Astrocyte (in vitro differentiated cells and primary cell): Measurements from ENCODE around the gene PRXL2B. TPM values are rescaled to one million over a fixed set of nuclear protein-coding genes. Genes with fewer than 3 reads are reported as not detected.
"Not testable (repeated sequence)": the region's sequence is repeated elsewhere in the genome, so short reads cannot be mapped to it uniquely, and the experiment has no call there.

Source experiments
- DNase-seq: peaks from one replicate; pipeline ENCODE4 v3.0.0-alpha.2; 2010; ENCODE audit warnings: low read depth
- FAIRE-seq: peaks from 2 replicates; lab custom pipeline; 2011; peaks lifted over from hg19 to GRCh38; lab: Jason Lieb, UNC
- H2AFZ ChIP-seq: 2 replicates; pipeline ENCODE4 v1.6.0; 2012; ENCODE audit warnings: low read depth, low read length, inconsistent platforms
- H3K27ac ChIP-seq: 2 replicates; pipeline ENCODE4 v1.5.1; 2011; ENCODE audit warnings: low read depth, low read length, inconsistent platforms
- H3K27me3 ChIP-seq: 2 replicates; pipeline ENCODE4 v1.6.0; 2011; ENCODE audit warnings: low read length, inconsistent platforms; ENCODE audit not compliant: insufficient read depth
- H3K36me3 ChIP-seq: 2 replicates; pipeline ENCODE4 v1.5.1; 2011; ENCODE audit warnings: low read length, inconsistent platforms; ENCODE audit not compliant: insufficient read depth
- H3K4me1 ChIP-seq: 2 replicates; pipeline ENCODE4 v1.5.1; 2011; ENCODE audit warnings: low read length, inconsistent platforms; ENCODE audit not compliant: insufficient read depth
- H3K4me2 ChIP-seq: 2 replicates; pipeline ENCODE4 v1.6.0; 2012; ENCODE audit warnings: low read length, inconsistent platforms
- H3K4me3 ChIP-seq: 2 replicates; pipeline ENCODE4 v1.5.1; 2011; ENCODE audit warnings: low read depth, mild to moderate bottlenecking, low read length, inconsistent platforms; ENCODE audit not compliant: insufficient read depth
- H3K79me2 ChIP-seq: 2 replicates; pipeline ENCODE4 v1.6.0; 2012; ENCODE audit warnings: mild to moderate bottlenecking, low read length, inconsistent platforms; ENCODE audit not compliant: insufficient read depth
- H3K9ac ChIP-seq: 2 replicates; pipeline ENCODE4 v1.6.0; 2012; ENCODE audit warnings: mild to moderate bottlenecking, low read length, inconsistent platforms
- H3K9me3 ChIP-seq: 2 replicates; pipeline ENCODE4 v1.5.1; 2012; ENCODE audit warnings: low read depth, mild to moderate bottlenecking, low read length, inconsistent platforms; ENCODE audit not compliant: insufficient read depth
- H4K20me1 ChIP-seq: 2 replicates; pipeline ENCODE4 v1.6.0; 2012; ENCODE audit warnings: low read length, inconsistent platforms; ENCODE audit not compliant: insufficient read depth
- H3K27ac Mint-ChIP-seq: one replicate; pipeline ENCODE4 v1.8.0; 2021; ENCODE audit warnings: mild to moderate bottlenecking, mixed read lengths; ENCODE audit not compliant: unreplicated experiment
- H3K27me3 Mint-ChIP-seq: one replicate; pipeline ENCODE4 v1.8.0; 2021; ENCODE audit warnings: low read depth, mixed read lengths; ENCODE audit not compliant: unreplicated experiment
- H3K36me3 Mint-ChIP-seq: one replicate; pipeline ENCODE4 v1.8.0; 2021; ENCODE audit warnings: low read depth, mixed read lengths; ENCODE audit not compliant: unreplicated experiment
- H3K4me1 Mint-ChIP-seq: one replicate; pipeline ENCODE4 v1.8.0; 2021; ENCODE audit warnings: low read depth, mixed read lengths; ENCODE audit not compliant: unreplicated experiment
- H3K4me3 Mint-ChIP-seq: one replicate; pipeline ENCODE4 v1.8.0; 2021; ENCODE audit warnings: mild to moderate bottlenecking, moderate library complexity, mixed read lengths; ENCODE audit not compliant: unreplicated experiment
- H3K9me3 Mint-ChIP-seq: one replicate; pipeline ENCODE4 v1.8.0; 2021; ENCODE audit warnings: mild to moderate bottlenecking, mixed read lengths; ENCODE audit not compliant: unreplicated experiment
- CTCF ChIP-seq: IDR thresholded peaks from 2 replicates; pipeline ENCODE4 v1.5.1; 2011; ENCODE audit warnings: low read depth, mild to moderate bottlenecking, inconsistent platforms, low read length, moderate library complexity; ENCODE audit not compliant: insufficient read depth
- EZH2 ChIP-seq: IDR thresholded peaks from 2 replicates; pipeline ENCODE4 v1.6.1; 2012; ENCODE audit warnings: mild to moderate bottlenecking, low read length, inconsistent platforms; ENCODE audit not compliant: insufficient read depth
- total RNA-seq: library from RNA; stranded (reverse); gene quantifications from 2 replicates; pipeline ENCODE4 v1.2.1, GENCODE V29; 2021

Gene PRXL2B
- total RNA-seq, 1 donor from 2014 or later = 19.2 TPM

- H3K4me3 ChIP-seq = no peak overlapping the region
- Mint-ChIP-seq H3K27ac (no peak overlapping the region), H3K36me3 (no peaks in the 10 kb centered on the region), H3K27me3 (peaks cover 6% of the 10 kb centered on the region), H3K4me1 (no peaks in the 10 kb centered on the region), H3K9me3 (no peaks in the 10 kb centered on the region), H3K4me3 (peak overlapping the region; percentile 76)
- H3K36me3 ChIP-seq = no peaks in the 10 kb centered on the region
- H3K79me2 ChIP-seq = no peaks in the 10 kb centered on the region
- no peak overlapping the region for H3K27ac ChIP-seq
- H2AFZ ChIP-seq = peak overlapping the region; percentile 61
- H4K20me1 ChIP-seq = no peaks in the 10 kb centered on the region
- H3K9me3 ChIP-seq = no peaks in the 10 kb centered on the region
- no peak for DNase-seq
- H3K4me2 ChIP-seq = peak overlapping the region; percentile 85
- TF ChIP-seq CTCF = no peak
- TF ChIP-seq EZH2 = no peak
- H3K4me1 ChIP-seq = peaks cover 35% of the 10 kb centered on the region
- no peaks in the 10 kb centered on the region for H3K27me3 ChIP-seq
- peak overlapping the region; percentile 62 for H3K9ac ChIP-seq
- no peak for FAIRE-seq
These were observed 39.1 kb upstream of the PRXL2B start for GRCh38 chr1:2547210-2548067.

- Histone ChIP-seq H2AFZ (peak overlapping the region; percentile 35), H3K9me3 (no peaks in the 10 kb centered on the region), H3K27me3 (no peaks in the 10 kb centered on the region), H3K36me3 (no peaks in the 10 kb centered on the region), H3K4me2 (peak overlapping the region; percentile 85), H3K79me2 (no peaks in the 10 kb centered on the region), H3K4me1 (peaks cover 35% of the 10 kb centered on the region), H3K27ac (no peak overlapping the region), H4K20me1 (no peaks in the 10 kb centered on the region), H3K9ac (peak overlapping the region; percentile 34), H3K4me3 (no peak overlapping the region)
- no peaks in the 10 kb centered on the region for H3K4me1 Mint-ChIP-seq
- H3K27me3 Mint-ChIP-seq = peaks cover 6% of the 10 kb centered on the region
- TF ChIP-seq CTCF = peak; percentile 71
- no peak for TF ChIP-seq EZH2
- H3K36me3 Mint-ChIP-seq = no peaks in the 10 kb centered on the region
- no peaks in the 10 kb centered on the region for H3K9me3 Mint-ChIP-seq
- H3K4me3 Mint-ChIP-seq = no peak overlapping the region
- DNase-seq (peak; percentile 25), FAIRE-seq (no peak)
- H3K27ac Mint-ChIP-seq = no peak overlapping the region
These were observed 38.4 kb upstream of the PRXL2B start for GRCh38 chr1:2548068-2548589.

- FAIRE-seq = not testable (repeated sequence)
These were observed 37.1 kb upstream of the PRXL2B start for GRCh38 chr1:2549367-2550029.

GRCh38 chr1:2550309-2550861 is 36.2 kb upstream of the PRXL2B start:
- not testable (repeated sequence) for DNase-seq, H4K20me1 ChIP-seq, H3K4me2 ChIP-seq, H3K4me3 Mint-ChIP-seq, H3K36me3 Mint-ChIP-seq, H3K4me1 Mint-ChIP-seq, H3K9me3 ChIP-seq, H3K4me3 ChIP-seq, H2AFZ ChIP-seq, H3K79me2 ChIP-seq, H3K27ac Mint-ChIP-seq, H3K9ac ChIP-seq, H3K9me3 Mint-ChIP-seq, H3K36me3 ChIP-seq, H3K27me3 ChIP-seq, H3K27ac ChIP-seq, FAIRE-seq
- peaks cover 11% of the 10 kb centered on the region for H3K27me3 Mint-ChIP-seq
- H3K4me1 ChIP-seq = peaks cover 26% of the 10 kb centered on the region

More at GRCh38 chr1:2549367-2550029, 37.1 kb upstream of the PRXL2B start:
- not testable (repeated sequence) for H3K36me3 Mint-ChIP-seq, H3K4me1 Mint-ChIP-seq, H3K27me3 ChIP-seq, DNase-seq, H3K27ac ChIP-seq, H3K4me3 Mint-ChIP-seq, H3K9ac ChIP-seq, H3K4me2 ChIP-seq, H3K9me3 ChIP-seq, H3K79me2 ChIP-seq, H3K9me3 Mint-ChIP-seq, H3K36me3 ChIP-seq, H3K4me3 ChIP-seq, H3K27ac Mint-ChIP-seq, H4K20me1 ChIP-seq, H2AFZ ChIP-seq
- H3K27me3 Mint-ChIP-seq = peaks cover 11% of the 10 kb centered on the region
- peaks cover 26% of the 10 kb centered on the region for H3K4me1 ChIP-seq
